Cardiac fibroblast (primary cell): Measurements from ENCODE around the gene ZNF280D.

ENCODE experiments used
- DNase-seq, 2 donors: peaks; one replicate each; pipeline versions ENCODE4 v3.0.0 to v3.0.0-alpha.2; 2010; ENCODE audit warnings: low read depth in 2 of 2
- H3K4me3 ChIP-seq, 2 donors: replicated peaks in 1 of 2; 1 replicate in 1 of 2; 2 replicates in 1 of 2; pipeline ENCODE4 v1.5.1; 2011; ENCODE audit warnings: low read depth in 2 of 2, low read length in 2 of 2, mild to moderate bottlenecking in 2 of 2, moderate library complexity in 1 of 2
- CTCF ChIP-seq: IDR thresholded peaks from one replicate; pipeline ENCODE4 v1.5.1; 2011; ENCODE audit warnings: low read depth, mild to moderate bottlenecking, low read length, inconsistent platforms

Gene ZNF280D

GRCh38 chr15:56677271-56677670 is 56.0 kb downstream of the ZNF280D start:
- no peak for TF ChIP-seq CTCF
- no peak overlapping the region for H3K4me3 ChIP-seq
- DNase-seq: no peak

- DNase-seq: no peak
- no peak for TF ChIP-seq CTCF
- no peak overlapping the region for H3K4me3 ChIP-seq
Measured at GRCh38 chr15:56675930-56676329, 57.4 kb downstream of the ZNF280D start.

- DNase-seq: no peak
- no peak for TF ChIP-seq CTCF
- H3K4me3 ChIP-seq: no peak overlapping the region
Measured at GRCh38 chr15:56674857-56675256, 58.5 kb downstream of the ZNF280D start.

- TF ChIP-seq CTCF: no peak
- DNase-seq: peak; percentile 45 to 64
- no peak overlapping the region for H3K4me3 ChIP-seq
Measured at GRCh38 chr15:56672721-56673120, 60.6 kb downstream of the ZNF280D start.

GRCh38 chr15:56667517-56667916 is 65.8 kb downstream of the ZNF280D start:
- no peak overlapping the region for H3K4me3 ChIP-seq
- DNase-seq: no peak
- TF ChIP-seq CTCF: no peak

- no peak for DNase-seq
- no peak for TF ChIP-seq CTCF
- H3K4me3 ChIP-seq: no peak overlapping the region
Measured at GRCh38 chr15:56660943-56661342, 72.4 kb downstream of the ZNF280D start.

- H3K4me3 ChIP-seq: no peak overlapping the region
- no peak for TF ChIP-seq CTCF
- no peak for DNase-seq
Measured at GRCh38 chr15:56659197-56659596, 74.1 kb downstream of the ZNF280D start.
